KOPT-K1 (cell line): ENCODE measurements around the gene SIMC1.
"Not testable (repeated sequence)": the region's sequence is repeated elsewhere in the genome, so short reads cannot be mapped to it uniquely, and the experiment has no call there.

Experiments
- H3K27ac ChIP-seq: fragments of 200-600 bp; sonication (generic); 2 replicates; pipeline ENCODE4 v1.5.1; 2016; ENCODE audit warnings: antibody characterized with exemption, mild to moderate bottlenecking, low read depth, low read length; ENCODE audit not compliant: poor library complexity, severe bottlenecking
- H3K36me3 ChIP-seq: fragments of 200-600 bp; sonication (generic); 2 replicates; pipeline ENCODE4 v1.5.1; 2017; ENCODE audit warnings: antibody characterized with exemption, mild to moderate bottlenecking, low read length, moderate library complexity; ENCODE audit not compliant: insufficient read depth
- H3K9me3 ChIP-seq: fragments of 200-600 bp; sonication (generic); 2 replicates; pipeline ENCODE4 v1.5.1; 2017; ENCODE audit warnings: antibody characterized with exemption, low read length, mild to moderate bottlenecking; ENCODE audit not compliant: insufficient read depth, poor library complexity, severe bottlenecking

SIMC1 gene

GRCh38 chr5:176198991-176199733 lies 39.1 kb upstream of the SIMC1 start:
- not testable (repeated sequence) for H3K9me3 ChIP-seq, H3K36me3 ChIP-seq, H3K27ac ChIP-seq

- H3K9me3 ChIP-seq, H3K27ac ChIP-seq, H3K36me3 ChIP-seq: not testable (repeated sequence)
These were observed 38.3 kb upstream of the SIMC1 start for GRCh38 chr5:176199803-176200399.

GRCh38 chr5:176201811-176202210 lies 36.4 kb upstream of the SIMC1 start:
- no peaks in the 10 kb centered on the region for H3K9me3 ChIP-seq
- no peak overlapping the region for H3K27ac ChIP-seq
- H3K36me3 ChIP-seq: no peaks in the 10 kb centered on the region

- Histone ChIP-seq H3K9me3 (no peaks in the 10 kb centered on the region), H3K27ac (no peak overlapping the region), H3K36me3 (no peaks in the 10 kb centered on the region)
These were observed 35.1 kb upstream of the SIMC1 start for GRCh38 chr5:176203086-176203485.

GRCh38 chr5:176203535-176203934 lies 34.7 kb upstream of the SIMC1 start:
- not testable (repeated sequence) for H3K36me3 ChIP-seq, H3K27ac ChIP-seq, H3K9me3 ChIP-seq

GRCh38 chr5:176214466-176215021 lies 23.7 kb upstream of the SIMC1 start:
- not testable (repeated sequence) for H3K9me3 ChIP-seq, H3K27ac ChIP-seq, H3K36me3 ChIP-seq

- not testable (repeated sequence) for H3K27ac ChIP-seq, H3K36me3 ChIP-seq, H3K9me3 ChIP-seq
These were observed 21.8 kb upstream of the SIMC1 start for GRCh38 chr5:176216393-176216916.

- not testable (repeated sequence) for H3K9me3 ChIP-seq, H3K27ac ChIP-seq, H3K36me3 ChIP-seq
These were observed 21.0 kb upstream of the SIMC1 start for GRCh38 chr5:176217188-176217729.

GRCh38 chr5:176217764-176218163 lies 20.5 kb upstream of the SIMC1 start:
- H3K27ac ChIP-seq, H3K9me3 ChIP-seq, H3K36me3 ChIP-seq: not testable (repeated sequence)

- not testable (repeated sequence) for H3K36me3 ChIP-seq, H3K9me3 ChIP-seq, H3K27ac ChIP-seq
These were observed 16.2 kb upstream of the SIMC1 start for GRCh38 chr5:176222006-176222405.

- H3K36me3 ChIP-seq, H3K27ac ChIP-seq, H3K9me3 ChIP-seq: not testable (repeated sequence)
These were observed 9.9 kb upstream of the SIMC1 start for GRCh38 chr5:176228358-176228757.

- H3K36me3 ChIP-seq, H3K9me3 ChIP-seq, H3K27ac ChIP-seq: not testable (repeated sequence)
These were observed 5.0 kb upstream of the SIMC1 start for GRCh38 chr5:176233253-176233652.

GRCh38 chr5:176235155-176235554 lies 3.1 kb upstream of the SIMC1 start:
- not testable (repeated sequence) for H3K9me3 ChIP-seq, H3K27ac ChIP-seq

GRCh38 chr5:176238645-176239283 lies 540 bp downstream of the SIMC1 start:
- H3K36me3 ChIP-seq, H3K27ac ChIP-seq, H3K9me3 ChIP-seq: not testable (repeated sequence)

More at GRCh38 chr5:176235155-176235554, 3.1 kb upstream of the SIMC1 start:
- H3K36me3 ChIP-seq: not testable (repeated sequence)

GRCh38 chr5:176239304-176239703 lies 1.1 kb downstream of the SIMC1 start:
- H3K9me3 ChIP-seq, H3K36me3 ChIP-seq, H3K27ac ChIP-seq: not testable (repeated sequence)
